H4 (cell line): Measurements from ENCODE around the gene NUP62. TPM values are rescaled to one million over a fixed set of nuclear protein-coding genes. Genes with fewer than 3 reads are reported as not detected.
A peak's percentile ranks its signal among the peaks of the same experiment; 100 is the strongest.

ENCODE experiments used
- DNase-seq: peaks from one replicate; pipeline ENCODE4 v3.0.0-alpha.2; 2015; ENCODE audit warnings: low spot score
- total RNA-seq: library from RNA; depleted of rRNA; stranded (reverse); fragments of >200 nt; shearing (Covaris generic); gene quantifications from 2 replicates; pipeline ENCODE4 v1.2.3, GENCODE V29; 2014; rRNA removed

NUP62 gene
- total RNA-seq, 1 experiment from 2014 or later: 62.4 TPM

- DNase-seq: peak; percentile 96
Observed at GRCh38 chr19:49866933-49867782, 62.1 kb downstream of the NUP62 start, which contains the start of gene PNKP. TSS of gene PNKP (minus strand) at chr19:49867576. CDS start at chr19:49867204, 372 bp downstream.

- DNase-seq: no peak
Observed at GRCh38 chr19:49864890-49865289, 64.4 kb downstream of the NUP62 start.

- DNase-seq: no peak
Observed at GRCh38 chr19:49863935-49864320, 65.4 kb downstream of the NUP62 start.

- DNase-seq: no peak
Observed at GRCh38 chr19:49863254-49863934, 65.9 kb downstream of the NUP62 start.

- DNase-seq: no peak
Observed at GRCh38 chr19:49862391-49863253, 66.7 kb downstream of the NUP62 start.

DNA sequence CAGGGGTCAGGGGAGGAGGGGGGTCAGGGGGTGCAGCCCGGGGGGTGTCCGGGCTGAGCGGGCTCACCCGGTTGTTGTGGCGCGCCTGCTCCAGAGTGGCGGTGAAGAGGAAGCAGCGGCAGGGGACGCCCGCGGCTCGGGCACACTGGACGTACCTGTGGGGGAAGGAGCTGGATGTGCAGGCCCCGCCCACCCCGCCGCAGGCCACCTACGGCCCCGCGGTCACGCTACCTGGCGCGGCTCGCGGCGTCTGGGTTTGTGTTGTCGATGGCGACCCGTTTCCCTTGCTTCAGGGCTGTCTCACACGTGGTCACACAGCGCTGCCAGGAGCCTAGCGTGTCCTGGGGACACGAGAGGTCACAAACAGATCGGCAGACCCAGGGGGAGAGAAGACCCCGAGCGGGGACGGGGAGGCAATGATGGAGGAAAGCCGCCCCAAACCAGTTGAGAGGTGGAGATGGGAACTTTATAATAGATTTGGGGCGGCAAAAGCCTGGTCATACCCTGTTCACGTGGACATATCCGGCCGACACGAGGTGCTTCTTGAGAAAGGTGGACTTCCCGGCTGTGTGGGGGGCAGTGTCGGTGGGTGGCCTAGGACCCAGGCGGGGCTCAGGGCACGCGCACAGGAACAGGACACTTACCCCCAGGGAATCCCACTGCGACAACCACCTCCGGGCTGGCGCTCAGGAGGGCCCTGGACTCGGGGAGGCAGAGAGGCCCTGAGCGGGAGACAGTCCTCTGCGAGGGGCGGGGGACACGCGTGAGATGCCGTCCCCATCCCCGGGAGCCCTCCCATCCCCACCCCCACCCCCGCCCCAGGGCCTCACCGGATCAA is 67.5 kb downstream of the NUP62 start:
- DNase-seq: no peak

- no peak for DNase-seq
Observed at GRCh38 chr19:49861107-49861506, 68.2 kb downstream of the NUP62 start.

DNA sequence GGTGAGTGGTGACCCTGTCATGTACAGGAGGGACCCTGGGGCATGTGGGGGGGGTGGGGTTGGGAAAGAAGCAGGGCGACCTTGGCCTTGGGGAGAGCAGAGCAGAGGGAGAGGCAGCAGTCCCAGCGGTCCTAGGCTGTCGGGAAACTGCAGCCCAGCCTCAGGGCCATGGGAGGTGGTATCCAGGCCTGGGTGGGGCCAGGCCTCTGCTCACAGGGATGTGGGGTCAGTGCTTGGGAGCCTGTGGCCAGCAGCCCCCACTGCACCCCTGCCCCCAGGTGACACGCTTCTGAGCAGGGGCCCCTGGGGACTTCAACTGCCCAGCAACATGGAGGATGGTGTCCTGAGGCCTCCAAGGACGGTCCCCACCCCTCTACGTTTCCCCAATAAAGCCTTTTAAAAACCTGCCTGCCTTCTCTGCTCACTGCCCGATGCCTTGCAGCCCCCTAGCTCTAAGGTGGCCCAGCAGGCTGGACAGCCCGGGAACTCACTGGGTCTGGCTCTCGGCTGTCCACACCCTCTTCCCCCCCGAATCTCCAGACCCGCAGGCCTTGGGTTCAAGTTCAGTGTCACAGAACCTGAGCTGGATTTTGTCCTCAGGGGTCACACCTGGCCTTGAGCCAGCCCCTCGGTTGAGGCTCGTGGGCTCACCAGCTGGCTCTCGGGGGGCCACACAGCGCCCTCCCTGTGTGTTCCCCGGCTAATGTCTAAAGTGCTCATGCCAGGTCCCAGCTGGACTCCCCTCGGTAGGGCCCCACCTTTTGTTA is 68.8 kb downstream of the NUP62 start:
- no peak for DNase-seq

DNA sequence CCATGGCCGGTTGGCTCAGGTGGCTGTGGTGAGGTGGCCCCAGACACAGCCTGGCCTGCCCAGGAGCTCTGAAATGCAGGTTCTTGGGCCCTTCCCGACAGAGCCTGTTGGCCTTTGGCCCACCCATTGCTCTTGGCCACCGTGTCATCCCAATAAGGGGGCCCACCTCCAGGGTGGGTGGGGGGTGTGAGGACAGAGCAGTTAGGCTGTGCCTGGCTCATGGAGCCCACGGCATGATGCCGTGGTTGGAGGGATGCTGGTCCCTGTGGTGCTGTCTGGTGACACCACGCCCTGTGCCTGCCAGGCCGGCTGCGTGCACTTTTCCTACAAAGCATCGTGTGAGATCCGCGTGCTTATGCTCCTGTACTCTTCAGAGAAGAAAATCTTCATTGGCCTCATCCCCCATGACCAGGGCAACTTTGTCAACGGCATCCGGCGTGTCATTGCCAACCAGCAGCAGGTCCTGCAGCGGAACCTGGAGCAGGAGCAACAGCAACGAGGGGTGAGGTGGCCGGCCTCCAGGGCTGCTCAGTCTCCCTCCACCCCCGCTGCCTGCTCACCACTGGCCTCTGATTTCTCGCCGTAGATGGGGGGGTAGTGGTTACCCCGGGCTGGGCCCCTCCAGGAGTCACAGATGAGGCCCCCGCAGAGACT is 69.5 kb downstream of the NUP62 start:
- DNase-seq: no peak

DNA sequence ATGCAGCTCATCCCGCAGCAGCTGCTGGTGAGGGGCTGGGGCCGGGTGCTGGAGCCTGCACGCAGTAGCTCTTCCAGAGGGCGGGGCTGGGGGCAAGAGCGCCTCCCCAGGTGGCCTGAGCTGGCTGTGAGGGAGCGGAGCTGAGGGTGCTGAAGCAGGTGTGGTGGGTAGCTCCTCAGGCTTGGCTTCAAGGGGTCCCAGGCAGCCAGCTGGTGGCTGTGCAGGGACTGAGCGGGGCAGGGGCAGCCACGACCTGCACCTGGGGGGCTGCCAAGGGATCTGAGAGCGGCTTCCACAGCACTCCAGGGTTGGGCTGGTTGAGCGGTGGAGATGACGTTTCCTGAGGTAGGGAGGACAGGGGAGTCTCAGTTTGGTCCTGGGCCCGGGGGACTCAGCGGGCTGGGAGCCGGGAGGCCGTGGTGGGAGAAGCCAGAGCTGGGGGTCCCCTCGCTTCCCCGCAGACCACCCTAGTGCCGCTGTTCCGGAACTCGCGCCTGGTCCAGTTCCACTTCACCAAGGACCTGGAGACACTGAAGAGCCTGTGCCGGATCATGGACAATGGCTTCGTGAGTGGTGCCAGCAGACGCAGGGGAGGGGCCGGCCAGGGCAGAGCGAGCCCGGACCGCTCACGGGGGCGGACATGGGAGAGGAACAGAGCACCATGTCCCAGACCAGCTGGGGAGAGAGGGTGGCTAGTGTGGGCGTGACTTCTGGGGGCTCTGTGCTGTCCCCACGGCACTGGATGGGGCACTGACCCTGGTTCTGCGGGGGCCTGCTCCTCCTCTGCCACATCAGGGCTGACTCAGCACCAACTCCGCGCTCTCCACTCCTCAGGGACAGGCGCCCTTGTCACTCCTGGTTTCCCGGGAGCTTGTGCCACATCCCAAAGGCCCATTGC is 71.0 kb downstream of the NUP62 start:
- DNase-seq: no peak

DNA sequence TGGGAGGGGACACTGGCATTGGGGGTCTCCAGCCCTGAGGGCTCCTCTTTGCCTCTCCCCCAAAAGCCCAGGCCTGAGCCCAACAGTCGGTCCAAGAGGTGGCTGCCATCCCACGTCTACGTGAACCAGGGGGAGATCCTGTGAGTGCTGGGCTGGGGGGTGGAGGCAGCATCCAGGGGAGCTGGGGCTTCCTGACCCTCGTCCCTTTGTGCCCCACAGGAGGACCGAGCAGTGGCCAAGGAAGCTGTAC is 71.5 kb downstream of the NUP62 start:
- no peak for DNase-seq

DNA sequence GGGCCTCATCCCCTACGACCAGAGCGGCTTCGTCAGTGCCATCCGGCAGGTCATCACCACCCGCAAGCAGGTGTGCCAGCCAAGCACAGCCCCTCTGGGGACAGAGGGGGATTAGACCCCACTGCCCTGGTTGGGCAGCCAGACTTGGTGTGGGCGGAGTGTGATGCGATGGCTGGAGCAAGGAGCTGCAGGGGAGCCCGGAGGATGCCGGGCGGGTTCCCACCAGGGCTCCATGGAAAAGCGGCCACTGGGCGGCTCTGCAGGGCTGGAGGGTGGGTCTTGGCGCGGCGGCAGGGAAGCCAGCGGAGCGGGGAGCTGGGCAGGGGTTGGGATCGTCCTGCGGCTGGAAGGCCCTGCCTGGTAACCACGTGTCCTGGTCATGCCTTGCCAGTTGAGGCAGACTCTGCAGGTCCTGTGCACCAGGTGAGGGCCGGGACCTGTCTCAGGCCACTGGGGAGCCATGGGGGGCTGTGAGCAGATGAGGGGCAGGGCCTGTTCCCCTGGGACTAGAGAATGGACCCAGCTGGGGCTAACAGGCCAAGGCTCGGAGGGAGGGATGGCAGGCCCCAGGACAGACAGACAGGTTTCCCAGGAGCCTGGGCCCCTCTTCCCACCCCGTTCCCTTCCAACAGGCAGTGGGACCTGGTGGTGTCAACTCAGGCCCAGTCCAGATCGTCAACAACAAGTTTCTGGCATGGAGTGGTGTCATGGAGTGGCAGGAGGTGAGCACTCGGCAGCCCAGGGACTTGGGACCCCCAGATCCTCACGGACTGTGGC is 72.1 kb downstream of the NUP62 start:
- no peak for DNase-seq

Other genes with a start within 250 kb of the NUP62 start
- 0.08 and 1.4 TPM in 2 replicates for gene ADM5, start 239.9 kb downstream of the NUP62 start, total RNA-seq
- 1.6 and 2.6 TPM in 2 replicates for gene CPT1C, start 238.4 kb downstream of the NUP62 start, total RNA-seq
- gene TSKS, start 166.2 kb downstream of the NUP62 start, total RNA-seq: not detected in 2 replicates
- 55.5 and 61.1 TPM in 2 replicates for gene AP2A1, start 162.5 kb downstream of the NUP62 start, total RNA-seq
- gene FUZ, start 116.2 kb downstream of the NUP62 start, total RNA-seq: 26.2 and 31.7 TPM in 2 replicates
- gene MED25, start 111.2 kb downstream of the NUP62 start, total RNA-seq: 16.1 TPM in 2 replicates
- 99.9 and 101 TPM in 2 replicates for gene PTOV1, start 78.3 kb downstream of the NUP62 start, total RNA-seq
- gene PNKP, start 61.9 kb downstream of the NUP62 start, total RNA-seq: 20.5 and 22.7 TPM in 2 replicates
- gene AKT1S1, start 52.1 kb downstream of the NUP62 start, total RNA-seq: 12.8 and 13.4 TPM in 2 replicates
- gene TBC1D17, start 51.8 kb downstream of the NUP62 start, total RNA-seq: 2.6 and 6.8 TPM in 2 replicates
- gene IL4I1, start 32.6 kb downstream of the NUP62 start, total RNA-seq: 0.15 TPM in 1 of 2 replicates, not detected in the other
- gene ATF5, start 299 bp downstream of the NUP62 start, total RNA-seq: 16.0 and 19.0 TPM in 2 replicates
- not detected in 2 replicates for gene SIGLEC11, start 31.7 kb upstream of the NUP62 start, total RNA-seq
- 32.5 and 35.6 TPM in 2 replicates for gene VRK3, start 95.9 kb upstream of the NUP62 start, total RNA-seq
- gene ZNF473, start 96.5 kb upstream of the NUP62 start, total RNA-seq: 15.8 and 17.4 TPM in 2 replicates
- gene IZUMO2, start 233.8 kb upstream of the NUP62 start, total RNA-seq: not detected in 2 replicates